SU-DHL-6 (cell line): ENCODE measurements around the gene SLC22A3.

Experiments used
- H2AFZ ChIP-seq: fragments of 200-600 bp; sonication (generic); 2 replicates; pipeline ENCODE4 v1.6.1; 2014; ENCODE audit warnings: low read depth, mild to moderate bottlenecking, moderate library complexity, mixed read lengths, antibody characterized with exemption, low read length; ENCODE audit not compliant: severe bottlenecking
- H3F3A ChIP-seq: fragments of 200-600 bp; shearing (Covaris generic); 2 replicates; pipeline ENCODE4 v1.6.0; 2016; ENCODE audit warnings: antibody characterized with exemption, mild to moderate bottlenecking; ENCODE audit not compliant: insufficient read depth
- H3K27ac ChIP-seq: fragments of 200-600 bp; sonication (generic); 2 replicates; pipeline ENCODE4 v1.5.1; 2016; ENCODE audit warnings: low read depth, mild to moderate bottlenecking, low read length, moderate library complexity, mixed read lengths
- H3K27me3 ChIP-seq: fragments of 200-600 bp; sonication (generic), shearing (Covaris generic); 2 replicates; pipeline ENCODE4 v1.6.0; 2014; ENCODE audit warnings: mild to moderate bottlenecking, low read length
- H3K36me3 ChIP-seq: fragments of 200-600 bp; sonication (generic); 2 replicates; pipeline ENCODE4 v1.6.1; 2014; ENCODE audit warnings: mild to moderate bottlenecking, low read length, mixed read lengths
- H3K4me2 ChIP-seq: fragments of 300-600, 200-600 bp; shearing (Covaris generic), sonication (generic); 2 replicates; pipeline ENCODE4 v1.6.0; 2014; ENCODE audit warnings: low read length, low read depth, mild to moderate bottlenecking; ENCODE audit not compliant: poor library complexity, severe bottlenecking
- H3K4me3 ChIP-seq: fragments of 200-600 bp; sonication (generic); 2 replicates; pipeline ENCODE4 v1.5.1; 2014; ENCODE audit warnings: antibody characterized with exemption, low read length, mild to moderate bottlenecking, mixed read lengths; ENCODE audit not compliant: insufficient read depth, poor library complexity, severe bottlenecking
- H3K79me2 ChIP-seq: fragments of 200-600 bp; sonication (generic); 2 replicates; pipeline ENCODE4 v1.6.1; 2014; ENCODE audit warnings: mild to moderate bottlenecking, low read length, moderate library complexity; ENCODE audit not compliant: insufficient read depth
- H3K9ac ChIP-seq: fragments of 200-600 bp; sonication (generic); 2 replicates; pipeline ENCODE4 v1.7.0; 2014; ENCODE audit warnings: mild to moderate bottlenecking, low read length
- H3K9me2 ChIP-seq: fragments of 200-600 bp; sonication (generic); replicated peaks from 2 replicates; pipeline ENCODE4 v1.6.1; 2014; ENCODE audit warnings: low read length; ENCODE audit not compliant: insufficient read depth
- H3K9me3 ChIP-seq: fragments of 200-600 bp; sonication (generic); 2 replicates; pipeline ENCODE4 v1.6.1; 2014; ENCODE audit warnings: low read length, mixed read lengths; ENCODE audit not compliant: insufficient read depth
- H4K20me1 ChIP-seq: fragments of 200-600 bp; sonication (generic); 2 replicates; pipeline ENCODE4 v1.6.1; 2014; ENCODE audit warnings: low read depth, mild to moderate bottlenecking, antibody characterized with exemption, low read length, moderate library complexity, mixed read lengths
- EZH2phosphoT487 ChIP-seq: fragments of 200-600 bp; sonication (generic), shearing (Covaris generic); conservative IDR thresholded peaks from 2 replicates; pipeline ENCODE4 v1.6.1; 2018; ENCODE audit warnings: mild to moderate bottlenecking, antibody characterized with exemption, low read length, moderate library complexity, mixed read lengths
- TF ChIP-seq, protein P1 (sequence below): fragments of 200-600 bp; sonication (generic); IDR thresholded peaks from one replicate; pipeline ENCODE4 v1.5.1; 2017; ENCODE audit warnings: antibody characterized with exemption, mild to moderate bottlenecking, low read length, moderate library complexity; ENCODE audit not compliant: insufficient read depth, poor library complexity, severe bottlenecking

Gene SLC22A3

DNA sequence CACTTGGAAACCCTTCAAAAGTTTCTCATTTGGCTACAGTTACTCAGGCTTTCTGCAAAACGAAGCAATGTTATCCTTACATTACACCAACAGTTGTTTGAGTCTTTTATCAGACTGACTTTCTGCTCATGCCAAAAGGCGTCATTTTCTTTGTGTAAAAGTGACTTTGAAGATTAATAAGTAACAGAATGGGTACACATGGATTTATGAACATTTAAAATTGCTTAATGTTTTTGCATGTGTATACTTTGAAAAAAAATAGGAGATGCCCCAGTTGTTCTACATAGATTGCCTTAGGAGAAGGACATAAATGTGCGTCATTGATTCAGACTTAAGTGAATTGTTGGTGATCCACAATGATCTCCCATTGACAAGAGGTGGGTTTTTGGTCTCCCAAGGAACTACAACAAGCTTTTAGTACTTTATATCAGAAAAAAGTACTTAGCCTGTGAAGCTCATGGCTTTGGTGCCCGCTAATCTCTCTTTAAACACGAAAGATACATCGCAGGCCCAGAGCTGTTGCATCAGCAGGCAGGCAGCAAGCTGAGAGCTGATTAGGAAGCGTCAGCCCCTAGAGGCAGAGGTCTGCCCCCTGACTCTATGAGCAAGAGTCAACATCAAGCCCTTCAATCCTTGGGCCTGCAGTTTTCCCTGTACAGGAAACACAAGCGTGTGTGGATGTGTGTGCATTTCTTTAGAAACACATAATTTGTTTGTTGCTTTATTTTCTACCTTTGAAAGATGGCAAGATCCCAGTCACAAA is 45.9 kb downstream of the SLC22A3 start:
- no peak overlapping the region for H3K9ac ChIP-seq
- no peaks in the 10 kb centered on the region for H3F3A ChIP-seq
- no peaks in the 10 kb centered on the region for H4K20me1 ChIP-seq
- no peaks in the 10 kb centered on the region for H3K27me3 ChIP-seq
- no peaks in the 10 kb centered on the region for H3K79me2 ChIP-seq
- no peak overlapping the region for H3K27ac ChIP-seq
- TF ChIP-seq, protein P1, sequence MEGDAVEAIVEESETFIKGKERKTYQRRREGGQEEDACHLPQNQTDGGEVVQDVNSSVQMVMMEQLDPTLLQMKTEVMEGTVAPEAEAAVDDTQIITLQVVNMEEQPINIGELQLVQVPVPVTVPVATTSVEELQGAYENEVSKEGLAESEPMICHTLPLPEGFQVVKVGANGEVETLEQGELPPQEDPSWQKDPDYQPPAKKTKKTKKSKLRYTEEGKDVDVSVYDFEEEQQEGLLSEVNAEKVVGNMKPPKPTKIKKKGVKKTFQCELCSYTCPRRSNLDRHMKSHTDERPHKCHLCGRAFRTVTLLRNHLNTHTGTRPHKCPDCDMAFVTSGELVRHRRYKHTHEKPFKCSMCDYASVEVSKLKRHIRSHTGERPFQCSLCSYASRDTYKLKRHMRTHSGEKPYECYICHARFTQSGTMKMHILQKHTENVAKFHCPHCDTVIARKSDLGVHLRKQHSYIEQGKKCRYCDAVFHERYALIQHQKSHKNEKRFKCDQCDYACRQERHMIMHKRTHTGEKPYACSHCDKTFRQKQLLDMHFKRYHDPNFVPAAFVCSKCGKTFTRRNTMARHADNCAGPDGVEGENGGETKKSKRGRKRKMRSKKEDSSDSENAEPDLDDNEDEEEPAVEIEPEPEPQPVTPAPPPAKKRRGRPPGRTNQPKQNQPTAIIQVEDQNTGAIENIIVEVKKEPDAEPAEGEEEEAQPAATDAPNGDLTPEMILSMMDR = no peak
- TF ChIP-seq EZH2phosphoT487 = no peak
- no peak overlapping the region for H2AFZ ChIP-seq
- no peak overlapping the region for H3K4me3 ChIP-seq
- H3K9me2 ChIP-seq = no peaks in the 10 kb centered on the region
- H3K9me3 ChIP-seq = no peaks in the 10 kb centered on the region
- H3K4me2 ChIP-seq = no peak overlapping the region
- H3K36me3 ChIP-seq = no peaks in the 10 kb centered on the region

DNA sequence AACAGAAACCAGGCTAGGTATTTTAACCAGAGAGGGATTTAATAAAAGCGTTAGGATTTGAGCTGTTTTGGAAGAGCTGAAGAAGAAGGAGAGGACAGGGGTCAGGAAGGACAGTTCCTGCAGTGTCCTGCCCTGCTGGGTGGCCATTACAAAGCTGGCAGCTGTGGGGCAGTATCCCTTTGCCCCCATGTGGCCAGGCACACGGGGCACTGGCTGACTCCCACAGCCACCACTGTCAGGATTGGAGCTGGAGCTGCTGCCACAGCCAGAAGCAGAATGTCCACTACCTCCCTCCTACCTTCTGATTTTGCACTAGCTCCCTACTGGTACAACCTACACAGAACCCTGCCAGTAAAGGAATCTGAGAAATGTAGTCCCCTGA is 46.5 kb downstream of the SLC22A3 start:
- Histone ChIP-seq H3K9me3 (no peaks in the 10 kb centered on the region), H3K4me3 (no peak overlapping the region), H3K27me3 (no peaks in the 10 kb centered on the region), H4K20me1 (no peaks in the 10 kb centered on the region), H3K27ac (no peak overlapping the region), H3K9ac (no peak overlapping the region), H3K36me3 (no peaks in the 10 kb centered on the region), H3K4me2 (no peak overlapping the region), H3K9me2 (no peaks in the 10 kb centered on the region), H2AFZ (no peak overlapping the region), H3K79me2 (no peaks in the 10 kb centered on the region), H3F3A (no peaks in the 10 kb centered on the region)
- no peak for TF ChIP-seq EZH2phosphoT487
- TF ChIP-seq, protein P1 = no peak

DNA sequence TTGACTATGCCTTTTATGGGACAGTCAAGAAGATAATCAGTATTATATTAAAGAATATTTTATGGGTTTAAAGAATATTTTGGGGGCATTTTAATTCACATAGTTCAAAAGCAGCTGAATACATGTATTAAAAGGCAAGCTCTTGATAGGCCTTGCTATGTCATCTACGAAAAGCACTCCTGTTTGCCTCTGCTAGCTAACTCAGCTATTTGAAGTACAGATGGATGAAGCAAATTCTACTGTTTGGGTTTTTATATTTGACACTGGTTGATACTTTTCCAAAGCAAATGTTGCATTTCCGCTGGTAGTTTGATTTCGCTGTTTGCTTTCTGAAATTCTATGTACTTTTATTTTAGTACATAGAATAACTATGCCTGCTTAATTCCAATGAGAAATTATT is 47.0 kb downstream of the SLC22A3 start:
- no peaks in the 10 kb centered on the region for H3K36me3 ChIP-seq
- H3K9me2 ChIP-seq = no peaks in the 10 kb centered on the region
- no peaks in the 10 kb centered on the region for H3F3A ChIP-seq
- no peak overlapping the region for H3K4me3 ChIP-seq
- H3K27me3 ChIP-seq = no peaks in the 10 kb centered on the region
- no peaks in the 10 kb centered on the region for H4K20me1 ChIP-seq
- H3K79me2 ChIP-seq = no peaks in the 10 kb centered on the region
- H3K4me2 ChIP-seq = no peak overlapping the region
- H3K27ac ChIP-seq = no peak overlapping the region
- TF ChIP-seq, protein P1 = no peak
- no peak for TF ChIP-seq EZH2phosphoT487
- no peak overlapping the region for H2AFZ ChIP-seq
- H3K9ac ChIP-seq = no peak overlapping the region
- no peaks in the 10 kb centered on the region for H3K9me3 ChIP-seq
